Activated CD4-positive, alpha-beta memory T cell treated with anti-CD3 and anti-CD28 coated beads, Interleukin-2, amount 10 ng/mL, durations not matched to agents 7 days and 5 days (primary cell): ENCODE data around the gene MINDY4. TPM values are rescaled to one million over a fixed set of nuclear protein-coding genes. Genes with fewer than 3 reads are reported as not detected.
A peak's percentile ranks its signal among the peaks of the same experiment; 100 is the strongest.

Source experiments
- CTCF ChIA-PET: fragments of 350-600 bp; sonication (Branson Sonifier 250); formaldehyde crosslinking; loops from one replicate; lab custom pipeline; 2021; ENCODE audit warnings: antibody characterized with exemption, inconsistent platforms; lab: Charles Lee
- POLR2A ChIA-PET: fragments of 350-600 bp; sonication (Branson Sonifier 250); formaldehyde crosslinking; loops from one replicate; lab custom pipeline; 2021; ENCODE audit warnings: antibody characterized with exemption; lab: Charles Lee
- DNase-seq: peaks from one replicate; pipeline ENCODE4 v3.0.0-alpha.2; 2020
- H3K27ac Mint-ChIP-seq: one replicate; pipeline ENCODE4 v1.8.0; 2021; ENCODE audit warnings: mild to moderate bottlenecking, mixed read lengths
- H3K27me3 Mint-ChIP-seq: one replicate; pipeline ENCODE4 v1.8.0; 2021; ENCODE audit warnings: mixed read lengths
- H3K36me3 Mint-ChIP-seq: one replicate; pipeline ENCODE4 v1.8.0; 2021; ENCODE audit warnings: low read depth, mixed read lengths
- H3K4me1 Mint-ChIP-seq: one replicate; pipeline ENCODE4 v1.8.0; 2021; ENCODE audit warnings: mixed read lengths
- H3K4me3 Mint-ChIP-seq: one replicate; pipeline ENCODE4 v1.8.0; 2021; ENCODE audit warnings: mild to moderate bottlenecking, mixed read lengths
- H3K9me3 Mint-ChIP-seq: one replicate; pipeline ENCODE4 v1.8.0; 2021; ENCODE audit warnings: mixed read lengths
- total RNA-seq, 2 experiments: library from RNA; stranded (reverse); gene quantifications; one replicate each; pipeline ENCODE4 v1.2.3, GENCODE V29; 2021

The MINDY4 gene
- total RNA-seq, 2 experiments from 2014 or later, result 1.5 TPM

DNA sequence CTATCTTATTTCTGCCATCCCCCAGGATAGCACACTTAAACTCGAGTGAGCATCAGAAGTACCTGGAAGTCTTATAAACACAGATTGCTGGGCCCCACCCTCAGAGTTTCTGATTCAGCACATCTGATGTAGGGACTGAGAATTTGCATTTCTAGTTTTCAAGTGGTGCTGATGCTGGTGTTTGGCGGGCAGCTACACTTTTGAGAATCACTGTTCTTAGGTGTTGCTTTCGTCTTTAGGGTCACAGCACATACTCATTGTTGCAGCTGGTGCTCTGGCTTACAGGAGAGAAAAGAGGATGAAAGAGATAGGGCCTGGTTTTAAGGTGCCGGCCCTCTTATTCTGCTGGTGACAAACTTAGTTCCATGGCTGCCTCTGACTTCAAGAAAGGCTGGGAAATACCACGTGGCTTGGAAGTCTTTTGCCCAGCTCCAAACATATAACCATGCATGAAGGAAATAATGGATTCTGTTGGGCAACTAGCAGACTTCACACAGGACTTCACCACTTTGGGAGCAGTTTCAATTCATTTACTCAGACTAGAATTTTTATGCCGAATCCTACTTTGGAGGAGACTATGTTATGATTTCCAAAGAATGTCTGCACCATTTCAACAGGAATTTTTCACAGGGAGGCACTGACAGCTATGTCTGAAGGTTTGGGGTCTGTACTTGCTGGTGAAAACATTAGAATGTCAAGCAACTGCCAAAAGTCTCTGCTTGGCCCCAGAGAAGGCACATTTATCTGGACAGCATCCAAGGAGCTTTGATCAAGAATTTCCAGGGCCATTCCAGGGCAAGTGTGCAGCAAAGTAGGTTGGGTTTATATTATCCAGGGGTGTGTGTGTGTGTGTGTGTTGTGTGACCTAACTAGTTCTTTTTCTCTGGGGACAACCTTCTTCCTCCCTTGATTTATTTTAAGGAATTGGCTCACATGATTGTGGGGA, 6.9 kb upstream of the MINDY4 start:
- CTCF ChIA-PET, result no interaction called here
- DNase-seq, result no peak
- POLR2A ChIA-PET, result no interaction called here
- Mint-ChIP-seq H3K4me3 (no peak overlapping the region), H3K4me1 (no peaks in the 10 kb centered on the region), H3K9me3 (no peaks in the 10 kb centered on the region), H3K27ac (no peak overlapping the region), H3K36me3 (no peaks in the 10 kb centered on the region), H3K27me3 (peaks cover 12% of the 10 kb centered on the region)

DNA sequence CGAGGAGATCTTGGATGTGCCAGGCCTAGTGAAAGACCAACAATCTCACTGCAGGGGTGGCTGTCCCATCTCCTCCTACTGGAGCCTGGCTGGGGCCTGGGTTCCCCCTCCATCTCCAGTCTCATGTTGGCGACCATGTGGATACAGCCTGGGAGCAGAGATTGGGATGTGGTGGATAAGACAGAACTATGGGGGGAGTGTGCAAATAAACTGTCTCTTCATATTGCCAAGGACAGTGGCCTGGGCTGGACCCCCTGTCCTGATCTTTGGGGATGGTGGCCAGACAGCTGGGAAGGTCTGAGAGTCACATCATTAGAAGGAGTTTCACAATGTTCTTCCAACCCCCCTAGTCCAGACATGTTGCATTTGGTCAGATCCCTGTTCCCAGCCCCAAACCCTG, 5.8 kb upstream of the MINDY4 start:
- Mint-ChIP-seq H3K4me1 (peaks cover under 1% of the 10 kb centered on the region), H3K36me3 (no peaks in the 10 kb centered on the region), H3K4me3 (no peak overlapping the region), H3K27ac (no peak overlapping the region), H3K27me3 (peaks cover 11% of the 10 kb centered on the region), H3K9me3 (no peaks in the 10 kb centered on the region)
- ChIA-PET POLR2A (no interaction called here), CTCF (no interaction called here)
- no peak for DNase-seq

DNA sequence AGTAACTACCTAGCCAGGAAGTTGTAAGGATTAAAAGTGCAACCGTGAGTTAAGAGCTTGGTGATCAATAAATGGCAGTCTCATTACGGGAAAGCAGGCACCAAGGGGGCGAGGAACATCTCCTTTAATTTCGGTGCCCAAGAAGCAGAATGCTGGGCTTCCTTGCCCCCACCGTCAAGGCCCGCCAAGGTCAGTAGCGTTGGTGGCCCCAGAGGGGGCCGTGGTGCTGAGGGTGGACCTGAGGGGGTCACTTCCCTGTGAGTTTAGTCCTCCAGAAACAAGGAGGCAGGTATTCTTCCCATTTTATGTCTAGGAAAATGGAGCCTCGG, 408 bp upstream of the MINDY4 start:
- ChIA-PET CTCF (interaction anchor here (0.6 kb wide), 1 partner anchor 29 kb away, joined by 3 read pairs; no protein-coding TSS in a partner anchor), POLR2A (no interaction called here)
- no peaks in the 10 kb centered on the region for H3K9me3 Mint-ChIP-seq
- H3K27ac Mint-ChIP-seq, result no peak overlapping the region
- peaks cover 2% of the 10 kb centered on the region for H3K27me3 Mint-ChIP-seq
- no peaks in the 10 kb centered on the region for H3K36me3 Mint-ChIP-seq
- H3K4me1 Mint-ChIP-seq, result peaks cover 9% of the 10 kb centered on the region
- DNase-seq, result no peak
- peak overlapping the region; percentile 79 for H3K4me3 Mint-ChIP-seq

DNA sequence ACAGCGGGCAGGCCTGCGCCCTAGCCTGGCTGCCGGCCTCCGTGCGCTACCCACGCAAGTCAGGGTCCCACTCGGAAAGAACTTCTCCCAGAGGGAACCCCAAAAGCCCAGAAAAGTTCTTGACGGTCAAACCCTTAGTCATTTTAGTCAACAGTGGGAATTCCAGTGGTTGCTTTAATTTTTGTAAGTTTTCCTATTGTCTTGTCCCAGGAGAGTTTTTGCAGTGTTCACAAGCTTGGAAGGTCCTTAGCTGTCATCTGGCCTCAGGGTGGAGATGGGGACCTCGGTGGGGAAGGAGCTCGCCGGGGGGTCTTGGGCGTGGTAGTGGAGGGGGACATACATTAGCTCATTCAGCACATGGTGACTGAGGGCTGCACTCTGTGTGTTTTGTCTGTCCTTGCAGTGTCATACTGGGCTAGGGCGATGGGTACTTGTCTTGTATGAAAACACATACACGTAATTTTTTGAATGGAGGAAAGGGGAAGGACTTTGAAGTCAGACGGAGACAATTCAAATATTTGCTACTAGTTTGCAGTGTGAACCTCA, 736 bp downstream of the MINDY4 start:
- Mint-ChIP-seq H3K36me3 (no peaks in the 10 kb centered on the region), H3K9me3 (no peaks in the 10 kb centered on the region), H3K4me3 (peak overlapping the region; percentile 79), H3K27me3 (peaks cover 2% of the 10 kb centered on the region), H3K27ac (peak overlapping the region; percentile 62), H3K4me1 (peaks cover 9% of the 10 kb centered on the region)
- CTCF ChIA-PET, result no interaction called here
- POLR2A ChIA-PET, result interaction anchor here (1.1 to 1.5 kb wide), 2 partner anchors 11 to 45 kb away, joined by 3 to 4 read pairs; no protein-coding TSS in a partner anchor
- DNase-seq, result no peak

DNA sequence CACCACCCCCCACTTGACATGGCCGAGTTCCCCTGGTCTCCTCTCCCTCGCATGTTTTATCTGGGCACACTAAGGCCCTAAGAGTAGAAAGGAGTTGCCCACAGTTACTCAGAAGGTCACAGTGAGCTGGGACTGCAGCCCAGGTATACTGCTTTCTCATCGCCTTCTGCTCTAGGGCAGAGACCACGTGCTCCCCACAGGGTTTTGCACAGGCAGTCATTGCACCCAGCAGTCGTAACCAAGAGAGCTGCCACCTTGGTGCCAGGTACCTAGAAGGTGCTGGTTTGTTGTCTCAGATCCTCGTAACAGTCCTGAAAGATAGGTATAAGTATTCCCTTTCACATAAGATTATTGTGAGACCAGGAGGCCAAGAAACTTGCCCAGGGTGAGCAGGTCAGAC, 1.8 kb downstream of the MINDY4 start:
- Mint-ChIP-seq H3K9me3 (no peaks in the 10 kb centered on the region), H3K27me3 (no peaks in the 10 kb centered on the region), H3K27ac (no peak overlapping the region), H3K4me3 (no peak overlapping the region), H3K4me1 (peaks cover 9% of the 10 kb centered on the region), H3K36me3 (no peaks in the 10 kb centered on the region)
- POLR2A ChIA-PET, result interaction anchor here (1.5 kb wide), 1 partner anchor 46 kb away, joined by 4 read pairs; no protein-coding TSS in a partner anchor
- CTCF ChIA-PET, result interaction anchor here (1.2 kb wide), 1 partner anchor 211 kb away, joined by 3 read pairs; no protein-coding TSS in a partner anchor
- no peak for DNase-seq

DNA sequence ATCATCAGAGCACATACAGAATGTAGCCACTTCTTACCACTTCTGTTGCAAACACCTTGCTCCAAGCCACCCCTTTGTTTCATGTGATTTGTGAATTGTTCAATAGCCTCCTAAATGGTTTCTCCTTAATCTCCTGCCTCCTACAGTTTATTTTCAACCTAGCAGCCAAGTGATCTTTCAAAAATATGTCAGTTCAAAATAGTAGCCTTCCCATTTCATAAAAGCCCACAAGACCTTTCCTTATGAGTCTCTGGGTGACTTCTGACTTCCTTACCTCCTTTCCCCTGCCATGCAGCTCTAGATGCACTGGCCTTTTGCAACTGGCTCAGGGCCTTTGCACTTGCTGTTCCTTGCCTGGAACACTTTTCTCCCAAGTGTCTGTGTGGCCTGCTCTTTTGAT, 4.8 kb downstream of the MINDY4 start:
- no peak for DNase-seq
- H3K9me3 Mint-ChIP-seq, result no peaks in the 10 kb centered on the region
- ChIA-PET CTCF (no interaction called here), POLR2A (no interaction called here)
- peaks cover 5% of the 10 kb centered on the region for H3K4me1 Mint-ChIP-seq
- no peaks in the 10 kb centered on the region for H3K27me3 Mint-ChIP-seq
- no peaks in the 10 kb centered on the region for H3K36me3 Mint-ChIP-seq
- no peak overlapping the region for H3K27ac Mint-ChIP-seq
- H3K4me3 Mint-ChIP-seq, result no peak overlapping the region

DNA sequence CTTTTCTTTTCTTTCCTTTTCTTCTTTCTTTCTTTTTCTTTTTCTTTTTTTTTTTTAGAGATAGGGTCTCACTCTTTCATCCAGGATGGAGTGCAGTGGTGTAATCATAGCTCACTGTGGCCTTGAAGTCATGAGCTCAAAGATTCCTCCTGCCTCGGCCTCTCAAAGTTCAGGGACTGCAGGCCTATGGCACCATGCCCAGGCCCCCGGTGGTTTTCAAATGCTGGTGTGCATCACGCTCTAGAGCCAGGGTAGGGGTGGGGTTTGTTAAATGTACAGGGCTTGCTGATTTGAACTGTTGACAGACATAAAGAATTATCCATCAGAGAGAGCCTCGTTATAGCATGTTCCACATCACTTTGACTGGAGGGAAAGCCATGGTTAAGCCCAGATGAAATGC, 5.8 kb downstream of the MINDY4 start:
- no peak overlapping the region for H3K27ac Mint-ChIP-seq
- DNase-seq, result no peak
- POLR2A ChIA-PET, result no interaction called here
- H3K36me3 Mint-ChIP-seq, result no peaks in the 10 kb centered on the region
- no peaks in the 10 kb centered on the region for H3K27me3 Mint-ChIP-seq
- H3K4me1 Mint-ChIP-seq, result peaks cover 3% of the 10 kb centered on the region
- CTCF ChIA-PET, result no interaction called here
- no peaks in the 10 kb centered on the region for H3K9me3 Mint-ChIP-seq
- no peak overlapping the region for H3K4me3 Mint-ChIP-seq

DNA sequence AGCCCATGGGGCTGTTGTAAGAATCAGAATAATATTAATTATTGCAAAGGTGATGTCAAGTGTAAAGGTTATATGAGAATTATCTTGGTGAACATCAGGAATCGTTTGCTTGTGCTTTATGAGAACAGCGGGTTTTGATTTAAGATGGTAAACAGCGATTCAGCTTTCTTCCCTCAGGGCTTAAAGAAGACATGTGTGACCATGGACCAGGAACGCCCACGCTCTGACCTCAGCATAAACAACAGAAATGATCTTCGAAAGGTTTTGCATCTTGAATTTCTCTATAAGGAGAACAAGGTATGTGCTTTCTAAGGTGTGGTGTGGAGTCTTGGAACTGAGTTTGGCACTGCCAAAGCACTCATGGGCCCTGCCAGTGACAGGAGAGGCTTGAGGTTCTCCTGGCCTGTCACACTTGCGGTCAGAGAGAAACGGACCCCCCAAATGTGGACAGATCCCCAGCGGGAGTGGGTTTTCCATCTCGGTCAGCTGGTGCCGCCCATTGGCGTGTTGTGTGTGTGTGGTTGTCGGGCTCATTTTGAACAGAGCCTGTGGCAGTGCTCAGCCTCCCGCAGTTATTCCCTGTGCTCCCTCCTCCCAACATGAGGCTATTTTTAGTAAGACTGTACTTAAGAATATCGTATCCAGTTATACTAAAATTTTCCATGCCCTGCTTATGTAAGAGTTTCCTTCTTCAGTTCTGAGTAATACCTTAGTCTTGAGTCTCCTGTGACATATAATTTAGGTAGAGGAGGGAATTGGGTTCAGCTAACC, 7.2 kb downstream of the MINDY4 start:
- no peak for DNase-seq
- H3K4me3 Mint-ChIP-seq, result no peak overlapping the region
- CTCF ChIA-PET, result no interaction called here
- POLR2A ChIA-PET, result no interaction called here
- H3K9me3 Mint-ChIP-seq, result no peaks in the 10 kb centered on the region
- no peaks in the 10 kb centered on the region for H3K27me3 Mint-ChIP-seq
- H3K4me1 Mint-ChIP-seq, result no peaks in the 10 kb centered on the region
- no peaks in the 10 kb centered on the region for H3K36me3 Mint-ChIP-seq
- no peak overlapping the region for H3K27ac Mint-ChIP-seq

DNA sequence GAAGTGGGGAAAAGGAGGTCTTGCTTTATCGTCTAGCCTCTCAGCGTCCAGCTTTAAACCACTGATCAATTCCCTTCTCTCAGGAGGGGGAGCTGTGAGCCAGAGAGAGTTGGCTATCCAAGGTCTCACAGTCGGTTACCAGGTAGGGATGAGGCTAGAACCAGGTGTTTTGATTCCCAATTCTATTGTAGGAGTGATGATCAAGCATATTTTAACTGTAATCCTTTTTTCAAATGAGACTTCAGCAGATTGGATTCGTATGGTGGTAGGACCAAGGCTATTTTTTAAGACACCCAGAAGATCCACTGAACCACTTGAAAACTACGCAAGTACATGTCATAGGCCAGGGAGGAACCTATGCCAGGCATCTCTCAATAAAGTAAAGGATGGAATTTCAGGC, 8.4 kb downstream of the MINDY4 start:
- Mint-ChIP-seq H3K4me1 (no peaks in the 10 kb centered on the region), H3K27ac (no peak overlapping the region), H3K27me3 (no peaks in the 10 kb centered on the region), H3K36me3 (no peaks in the 10 kb centered on the region), H3K4me3 (no peak overlapping the region), H3K9me3 (no peaks in the 10 kb centered on the region)
- ChIA-PET CTCF (no interaction called here), POLR2A (no interaction called here)
- DNase-seq, result no peak

DNA sequence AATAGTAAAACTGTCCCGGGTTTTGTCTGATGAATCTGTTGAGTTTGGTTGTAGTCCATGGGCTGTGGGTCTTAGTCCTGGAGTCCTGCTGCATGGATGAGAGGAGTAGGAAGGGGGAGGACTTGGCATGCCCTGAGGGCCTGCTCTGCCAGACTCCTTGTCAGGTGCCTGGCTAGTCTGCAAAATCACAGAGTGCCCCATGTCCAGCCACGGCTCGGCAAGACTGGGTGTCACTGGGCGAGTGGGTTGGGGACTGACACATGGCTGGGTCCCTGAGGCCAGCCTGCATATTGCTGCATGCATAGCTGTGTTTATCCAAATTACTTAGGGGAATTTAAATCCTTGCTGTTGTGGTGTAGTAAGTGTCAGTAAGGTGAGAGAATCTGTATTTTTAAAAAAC, 9.7 kb downstream of the MINDY4 start:
- no peak for DNase-seq
- H3K27me3 Mint-ChIP-seq, result no peaks in the 10 kb centered on the region
- H3K27ac Mint-ChIP-seq, result no peak overlapping the region
- H3K4me1 Mint-ChIP-seq, result no peaks in the 10 kb centered on the region
- CTCF ChIA-PET, result no interaction called here
- H3K9me3 Mint-ChIP-seq, result no peaks in the 10 kb centered on the region
- POLR2A ChIA-PET, result no interaction called here
- H3K4me3 Mint-ChIP-seq, result no peak overlapping the region
- H3K36me3 Mint-ChIP-seq, result no peaks in the 10 kb centered on the region

DNA sequence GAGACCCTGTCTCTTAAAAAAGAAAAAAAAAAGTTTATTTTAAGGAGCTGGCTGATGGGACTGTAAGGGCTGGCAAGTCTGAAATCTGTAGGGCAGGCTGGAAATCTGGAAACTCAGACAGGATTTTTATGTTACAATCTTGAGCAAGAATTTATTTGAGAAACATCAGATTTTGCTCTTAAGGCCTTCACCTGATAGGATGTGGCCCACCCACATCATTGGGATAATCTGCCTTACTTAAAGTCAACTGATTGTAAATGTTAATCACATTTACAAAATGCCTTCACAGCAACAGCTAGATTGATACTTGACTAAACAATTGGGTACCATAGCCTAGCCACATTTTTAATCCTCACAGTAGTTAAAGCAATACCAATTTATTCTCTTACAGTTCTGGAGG, 11.5 kb downstream of the MINDY4 start:
- H3K9me3 Mint-ChIP-seq, result no peaks in the 10 kb centered on the region
- no peaks in the 10 kb centered on the region for H3K27me3 Mint-ChIP-seq
- H3K36me3 Mint-ChIP-seq, result no peaks in the 10 kb centered on the region
- no peak for DNase-seq
- ChIA-PET CTCF (no interaction called here), POLR2A (no interaction called here)
- H3K27ac Mint-ChIP-seq, result no peak overlapping the region
- H3K4me1 Mint-ChIP-seq, result no peaks in the 10 kb centered on the region
- no peak overlapping the region for H3K4me3 Mint-ChIP-seq

DNA sequence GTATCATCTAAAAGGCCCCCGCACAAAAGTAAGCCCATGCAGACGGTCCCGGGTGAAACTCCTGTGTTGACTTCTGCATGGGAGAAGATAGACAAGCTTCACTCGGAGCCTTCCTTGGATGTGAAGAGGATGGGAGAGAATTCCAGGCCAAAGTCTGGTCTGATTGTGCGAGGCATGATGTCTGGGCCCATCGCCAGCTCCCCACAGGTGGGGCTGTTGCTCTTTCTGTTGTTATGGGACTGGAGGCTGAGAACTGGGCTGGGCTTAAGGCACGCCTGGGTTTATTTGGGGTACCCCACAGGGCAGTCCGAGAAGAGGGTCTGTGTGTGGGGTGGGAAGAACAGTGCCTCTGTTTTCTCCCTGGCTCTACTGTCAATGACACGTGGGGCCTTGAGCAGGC, 14.6 kb downstream of the MINDY4 start:
- no peaks in the 10 kb centered on the region for H3K27me3 Mint-ChIP-seq
- H3K27ac Mint-ChIP-seq, result no peak overlapping the region
- no peaks in the 10 kb centered on the region for H3K9me3 Mint-ChIP-seq
- no peaks in the 10 kb centered on the region for H3K4me1 Mint-ChIP-seq
- POLR2A ChIA-PET, result no interaction called here
- no peak overlapping the region for H3K4me3 Mint-ChIP-seq
- no peak for DNase-seq
- CTCF ChIA-PET, result no interaction called here
- no peaks in the 10 kb centered on the region for H3K36me3 Mint-ChIP-seq

DNA sequence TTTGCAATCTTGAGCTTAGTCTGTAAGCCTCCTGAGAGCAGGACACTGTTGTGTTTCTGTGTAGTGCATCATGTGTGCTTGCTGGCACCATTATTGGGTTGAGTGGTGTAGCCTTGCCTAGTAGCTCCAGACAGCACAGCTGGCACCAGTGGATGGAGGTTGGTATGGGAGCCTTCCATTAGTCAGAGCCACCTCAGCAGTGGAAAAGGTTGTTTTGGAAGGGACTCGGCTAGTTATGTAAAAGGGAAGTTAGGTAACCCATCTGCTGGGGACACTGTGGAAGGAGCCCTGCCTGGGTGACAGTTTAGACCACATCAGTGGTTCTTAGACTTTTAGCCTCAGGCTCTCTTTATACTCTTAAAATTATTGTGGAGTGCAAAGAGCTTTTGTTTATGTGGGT, 16.3 kb downstream of the MINDY4 start:
- ChIA-PET POLR2A (no interaction called here), CTCF (no interaction called here)
- Mint-ChIP-seq H3K4me1 (no peaks in the 10 kb centered on the region), H3K36me3 (no peaks in the 10 kb centered on the region), H3K4me3 (no peak overlapping the region), H3K9me3 (no peaks in the 10 kb centered on the region), H3K27me3 (no peaks in the 10 kb centered on the region), H3K27ac (no peak overlapping the region)
- no peak for DNase-seq
